G401 (cell line): ENCODE measurements around the gene OGFOD2. TPM values are rescaled to one million over a fixed set of nuclear protein-coding genes. Genes with fewer than 3 reads are reported as not detected.
"Not testable (repeated sequence)": the region's sequence is repeated elsewhere in the genome, so short reads cannot be mapped to it uniquely, and the experiment has no call there.

ENCODE experiments used
- DNase-seq: peaks from one replicate; pipeline ENCODE4 v3.0.0-alpha.2; 2015; ENCODE audit warnings: low spot score
- in situ Hi-C: cut with HindIII; loops from 2 replicates; pipeline ENCODE4 v1.10.0; 2016; ENCODE audit warnings: low sequenced_read_pairs, mixed read lengths
- total RNA-seq: library from RNA; depleted of rRNA; stranded (reverse); fragments of >200 nt; shearing (Covaris generic); gene quantifications from 2 replicates; pipeline ENCODE4 v1.2.3, GENCODE V29; 2014

The OGFOD2 gene
- total RNA-seq, 1 experiment from 2014 or later = 23.6 TPM

DNA sequence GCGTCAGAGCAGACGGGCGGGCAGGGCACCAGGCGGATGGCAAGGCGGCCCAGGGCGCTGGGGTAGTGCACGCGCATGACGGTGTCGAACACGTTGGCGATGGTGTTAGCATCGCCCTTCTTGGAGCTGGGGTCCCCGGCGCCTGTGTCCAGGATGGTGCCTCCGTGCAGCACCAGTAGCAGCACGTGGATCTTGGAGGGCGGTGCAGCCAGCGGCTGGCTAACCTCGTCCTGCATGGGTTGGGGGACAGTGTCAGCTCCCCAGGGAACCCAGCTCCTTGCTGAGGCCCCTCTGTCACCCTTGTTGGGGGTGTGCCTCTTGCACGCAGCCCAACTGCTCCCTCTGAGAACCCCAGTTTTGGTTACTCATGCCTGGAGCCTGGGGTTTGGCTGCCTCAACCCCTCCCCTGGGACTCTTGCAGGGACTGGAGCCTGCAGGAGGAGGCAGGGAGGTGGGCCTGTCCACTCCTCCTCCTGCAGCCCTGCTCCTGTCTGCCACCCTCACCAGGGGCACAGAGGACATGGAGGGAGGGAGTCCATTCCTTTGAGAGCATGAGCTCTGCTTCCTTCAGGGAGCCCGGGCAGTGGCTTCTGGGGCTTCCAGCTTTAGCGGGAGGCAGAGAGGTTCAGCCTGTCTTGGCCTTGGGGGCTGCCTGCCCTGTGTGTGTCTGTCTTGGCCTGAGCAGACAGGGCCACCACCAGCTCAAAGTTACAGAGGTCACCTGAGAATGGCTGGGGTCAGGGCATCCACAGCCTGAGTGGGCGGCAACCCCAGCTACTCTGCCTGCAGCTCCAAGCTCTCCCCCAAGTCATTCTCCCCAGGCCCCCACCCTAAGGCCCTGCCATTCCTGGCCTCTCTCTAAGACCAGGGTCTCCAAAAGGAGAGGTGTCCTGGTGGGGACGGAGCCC lies 22.6 kb downstream of the OGFOD2 start:
- in situ Hi-C loops = no loop called here

DNA sequence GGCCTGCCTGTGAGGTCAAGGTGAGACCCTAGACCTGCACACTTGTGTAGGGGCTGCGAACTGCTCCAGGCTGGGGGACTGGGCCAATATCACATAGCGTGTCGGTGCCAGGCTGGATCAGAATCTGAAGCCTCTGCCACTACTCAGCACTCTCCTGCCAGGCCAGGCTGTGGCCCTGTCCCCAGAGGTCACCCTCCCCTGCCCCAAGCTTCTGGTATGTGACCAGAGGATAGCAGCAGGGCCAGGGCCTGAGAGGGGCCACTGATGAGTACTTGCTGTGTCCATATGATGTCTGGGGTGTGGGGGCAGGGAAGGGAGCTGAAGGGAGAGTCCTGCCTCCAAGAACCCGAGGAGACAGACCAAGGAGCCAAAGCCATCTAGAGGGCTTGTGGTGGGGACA lies 23.3 kb downstream of the OGFOD2 start:
- DNase-seq = no peak
- in situ Hi-C loops = no loop called here

More for the DNA sequence above, 22.6 kb downstream of the OGFOD2 start:
- DNase-seq = no peak

DNA sequence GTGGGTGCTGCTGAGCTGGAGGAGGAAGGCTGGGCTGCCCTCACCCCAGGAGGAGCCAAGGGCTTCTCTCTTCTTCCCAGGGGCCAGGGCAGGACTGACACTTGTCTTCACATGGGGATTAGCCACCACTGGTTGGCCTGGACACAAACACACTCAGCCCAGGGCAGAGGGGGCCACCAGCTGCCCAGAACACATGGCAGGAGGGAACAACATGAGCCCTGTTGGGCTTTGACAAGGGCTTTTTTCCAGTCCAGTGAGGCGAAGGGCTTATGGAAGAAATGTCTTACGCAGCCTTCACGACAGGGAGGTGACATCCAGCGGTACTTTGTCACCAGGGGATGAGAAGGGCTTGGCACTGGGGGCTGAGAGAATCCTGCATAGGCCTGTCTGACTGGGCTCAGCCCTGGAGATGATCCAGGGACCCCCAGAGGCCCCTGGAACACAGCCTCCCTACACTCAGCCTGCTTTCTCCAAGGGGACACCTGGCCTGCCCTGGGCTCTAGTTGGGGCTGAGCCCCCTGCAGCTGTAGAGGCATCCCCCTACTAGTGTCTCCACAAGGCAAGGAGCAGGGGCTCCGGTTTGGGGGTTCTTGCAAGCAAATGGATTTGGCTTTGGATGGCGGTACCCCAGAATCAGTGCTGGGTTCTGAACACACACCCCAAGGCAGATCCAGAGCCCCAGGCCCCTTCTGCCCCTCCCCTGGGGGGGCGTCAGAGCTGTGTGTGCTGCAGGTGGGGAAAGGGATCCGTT lies 24.3 kb downstream of the OGFOD2 start:
- DNase-seq = no peak
- in situ Hi-C loops = no loop called here

DNA sequence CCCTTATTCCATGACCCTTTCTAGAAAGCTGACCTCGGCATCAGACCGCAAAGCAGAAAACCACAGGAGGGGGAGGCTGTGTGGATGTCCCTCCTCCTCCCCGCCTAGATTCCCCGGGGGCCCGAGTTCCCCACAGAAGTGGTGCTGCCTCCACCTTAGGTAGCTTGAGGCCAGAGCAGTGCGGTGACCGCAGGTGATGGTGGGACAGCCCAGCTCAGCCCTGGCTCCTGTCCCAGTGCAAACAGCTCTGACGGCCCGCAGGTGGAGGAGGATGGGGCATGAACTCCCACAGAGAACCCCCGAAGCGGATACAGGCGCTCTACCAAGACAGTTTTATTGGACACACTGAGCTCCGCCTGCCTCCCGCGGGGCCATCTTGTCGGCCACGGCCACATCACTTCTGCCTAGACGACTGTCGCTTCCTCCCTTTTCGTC lies 25.0 kb downstream of the OGFOD2 start:
- DNase-seq = no peak
- in situ Hi-C loops = no loop called here

DNA sequence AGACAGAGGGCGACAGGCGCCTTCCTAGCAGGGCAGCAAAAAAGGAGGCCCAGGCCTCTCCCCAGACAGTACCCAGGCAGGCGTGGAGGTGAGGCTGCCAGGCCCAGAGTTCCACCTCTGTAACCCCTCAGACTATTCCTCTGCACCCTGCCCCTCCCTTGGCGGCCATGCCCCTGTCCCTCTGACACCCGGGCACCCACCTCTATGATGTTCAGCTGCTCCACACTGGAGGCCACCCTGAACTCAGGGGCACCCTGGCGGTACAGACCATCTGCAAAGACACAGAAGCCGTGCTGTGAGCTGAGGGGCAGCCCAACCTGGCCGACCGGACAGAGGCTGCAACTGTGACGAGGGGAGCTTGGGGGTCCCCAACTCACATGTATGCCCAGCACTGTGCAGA lies 25.5 kb downstream of the OGFOD2 start:
- in situ Hi-C loops = no loop called here
- no peak for DNase-seq

DNA sequence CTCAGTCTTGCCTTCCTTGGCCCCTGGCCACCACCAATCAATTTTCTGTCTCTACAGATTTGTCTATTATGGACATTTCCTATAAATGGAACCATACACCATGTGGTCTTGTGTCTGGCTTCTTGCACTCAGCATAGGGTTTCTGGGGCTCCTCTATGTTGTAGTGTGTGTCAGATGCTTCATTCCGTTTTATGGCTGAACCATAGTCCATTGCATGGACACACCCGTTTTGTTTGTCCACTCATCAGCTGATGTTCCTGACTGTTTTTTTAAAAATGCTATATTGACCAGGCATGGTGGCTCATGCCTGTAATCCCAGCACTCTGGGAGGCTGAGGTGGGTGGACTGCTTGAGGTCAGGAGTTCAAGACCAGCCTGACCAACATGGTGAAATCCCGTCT lies 26.4 kb downstream of the OGFOD2 start:
- no peak for DNase-seq
- in situ Hi-C loops = no loop called here

DNA sequence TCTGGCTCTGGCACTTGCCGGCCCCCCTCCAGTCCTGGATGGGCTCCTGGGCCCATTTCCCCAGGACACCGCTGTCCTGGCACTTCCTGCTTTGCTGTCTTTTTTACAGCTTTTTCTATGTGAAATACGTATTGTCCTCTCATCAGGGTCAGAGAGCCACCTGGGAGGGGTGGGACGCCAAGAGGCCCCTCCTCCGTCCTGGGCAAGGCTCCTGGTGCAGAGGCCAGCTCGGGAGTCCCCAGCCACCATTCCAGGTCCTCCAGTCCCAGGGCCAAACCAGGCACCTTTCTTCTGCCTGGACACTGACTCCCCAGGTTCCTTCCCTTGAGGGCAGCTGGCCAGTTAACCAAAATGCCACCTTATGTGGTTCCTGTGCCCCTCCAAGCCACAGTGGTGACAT lies 28.2 kb downstream of the OGFOD2 start:
- in situ Hi-C loops = no loop called here
- DNase-seq = no peak

DNA sequence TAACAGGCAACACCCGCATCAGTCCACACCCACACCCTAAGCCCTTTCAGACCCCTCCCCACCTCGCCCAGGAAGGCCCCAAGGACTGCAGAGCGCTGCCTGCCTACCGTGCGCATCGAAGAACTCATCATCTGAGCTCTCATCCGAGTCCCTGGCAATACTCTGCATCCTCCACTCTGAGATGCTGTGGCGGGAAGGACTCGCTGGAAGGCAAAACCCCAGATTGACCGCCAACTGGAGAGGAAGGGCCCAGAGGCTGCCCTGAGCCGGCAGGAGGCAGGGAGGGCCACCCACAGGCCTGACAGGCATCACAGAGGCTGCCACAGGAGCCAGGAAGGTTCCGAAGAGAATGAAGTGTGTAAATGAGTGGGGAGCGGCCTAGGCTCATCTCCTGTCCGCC lies 29.2 kb downstream of the OGFOD2 start:
- in situ Hi-C loops = no loop called here
- no peak for DNase-seq

DNA sequence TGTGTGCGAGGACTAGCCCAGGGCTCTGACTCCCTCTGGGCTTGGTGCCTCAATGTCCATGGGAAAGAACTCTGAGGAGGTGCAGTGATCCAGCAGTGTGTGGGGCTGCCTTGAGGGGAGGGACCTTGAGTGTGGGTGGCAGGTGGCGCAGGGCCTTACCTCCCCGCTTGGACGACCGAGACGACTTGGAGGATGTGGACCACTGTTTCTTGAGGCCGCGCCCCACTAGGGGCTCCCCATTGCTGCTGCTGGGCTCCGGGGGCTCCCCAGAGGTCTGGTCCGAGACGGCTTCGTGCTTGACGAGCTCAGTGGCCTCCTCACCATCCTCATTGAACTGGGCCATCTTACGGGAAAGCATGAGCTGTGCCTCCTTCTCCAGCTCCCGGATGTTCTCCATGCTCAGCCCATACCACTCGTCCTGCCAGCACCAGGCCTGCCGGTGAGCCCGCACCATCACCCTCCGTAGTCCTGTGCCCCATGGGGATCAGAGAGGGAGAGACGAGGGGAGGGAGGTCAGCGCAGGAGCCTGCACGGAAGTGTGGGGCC lies 30.1 kb downstream of the OGFOD2 start:
- in situ Hi-C loops = no loop called here
- DNase-seq = no peak

DNA sequence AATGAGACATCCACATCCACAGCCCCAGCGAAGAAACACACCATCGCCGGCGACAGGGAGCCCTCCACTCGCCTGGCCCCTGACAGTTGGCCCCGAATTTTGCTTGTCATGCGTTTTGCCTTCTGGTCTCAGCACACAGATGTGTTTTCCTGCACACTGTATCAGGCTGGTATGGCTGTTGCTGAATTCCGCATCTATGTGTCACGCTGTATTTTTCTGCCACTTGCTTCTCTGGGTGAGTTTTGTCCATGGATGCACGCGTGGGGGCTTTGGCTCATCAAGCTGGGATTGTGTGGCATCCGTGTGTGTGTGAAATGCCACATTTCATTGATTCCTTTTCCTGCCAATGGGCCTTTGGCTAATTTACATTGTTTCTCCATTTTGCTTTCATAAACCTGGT lies 31.9 kb downstream of the OGFOD2 start:
- in situ Hi-C loops = no loop called here
- no peak for DNase-seq

DNA sequence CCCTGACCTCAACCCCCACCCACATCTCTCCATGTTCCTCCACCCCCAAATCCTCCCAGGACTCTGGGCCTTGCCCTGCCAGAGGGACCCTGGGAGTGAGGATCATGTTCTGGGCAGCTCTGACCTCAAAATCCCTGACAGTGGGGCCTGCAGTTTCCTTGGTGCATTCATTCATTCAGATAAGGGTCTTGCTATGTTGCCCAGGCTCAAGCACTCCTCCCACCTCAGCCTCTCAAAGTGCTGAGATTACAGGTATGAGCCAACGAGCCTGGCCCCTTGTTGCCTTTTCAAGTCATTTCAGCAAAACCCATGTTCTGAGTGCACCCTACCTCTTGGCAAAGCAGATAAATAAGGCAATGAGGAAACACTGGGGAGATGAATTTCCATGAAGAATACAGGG lies 35.1 kb downstream of the OGFOD2 start:
- in situ Hi-C loops = no loop called here
- no peak for DNase-seq

DNA sequence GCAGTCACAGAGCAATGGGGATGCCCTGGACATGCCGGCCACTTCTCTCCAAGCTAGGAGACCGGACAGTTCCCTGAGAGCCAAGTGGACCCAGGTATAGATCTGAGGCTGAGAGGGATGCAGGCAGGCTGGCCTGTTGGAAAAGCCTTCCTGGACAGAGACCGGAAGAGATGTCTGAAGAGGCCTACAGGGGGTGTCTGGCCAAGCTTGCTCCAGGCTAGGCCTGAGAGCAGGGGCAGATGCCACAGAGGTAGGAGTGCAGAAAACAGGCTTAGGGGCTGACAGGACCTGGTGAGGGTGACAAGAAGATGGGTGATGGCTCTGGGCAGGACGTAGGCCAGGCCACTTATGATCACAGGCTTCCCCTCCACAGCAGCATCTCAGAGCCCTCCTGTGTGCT lies 35.6 kb downstream of the OGFOD2 start:
- in situ Hi-C loops = no loop called here
- DNase-seq = no peak

DNA sequence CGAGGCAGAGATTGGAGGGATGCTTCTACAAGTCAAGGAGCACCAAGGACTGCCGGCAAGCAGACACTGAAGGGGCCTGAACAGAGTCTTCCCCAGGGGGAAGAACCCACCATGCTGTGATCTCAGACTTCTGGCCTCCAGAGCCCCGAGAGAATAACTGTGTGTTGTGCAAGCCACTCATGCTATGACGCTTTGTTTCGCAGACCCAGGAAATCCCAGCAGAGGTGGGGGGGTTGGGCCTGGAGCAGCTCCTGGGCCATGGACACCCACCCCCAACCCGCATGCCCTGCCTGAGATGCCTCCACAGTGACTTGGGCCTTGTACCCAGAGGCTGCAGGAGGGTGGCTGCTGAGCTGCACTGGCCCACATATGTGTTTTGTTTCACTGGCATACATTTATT lies 36.7 kb downstream of the OGFOD2 start:
- in situ Hi-C loops = no loop called here
- no peak for DNase-seq

DNA sequence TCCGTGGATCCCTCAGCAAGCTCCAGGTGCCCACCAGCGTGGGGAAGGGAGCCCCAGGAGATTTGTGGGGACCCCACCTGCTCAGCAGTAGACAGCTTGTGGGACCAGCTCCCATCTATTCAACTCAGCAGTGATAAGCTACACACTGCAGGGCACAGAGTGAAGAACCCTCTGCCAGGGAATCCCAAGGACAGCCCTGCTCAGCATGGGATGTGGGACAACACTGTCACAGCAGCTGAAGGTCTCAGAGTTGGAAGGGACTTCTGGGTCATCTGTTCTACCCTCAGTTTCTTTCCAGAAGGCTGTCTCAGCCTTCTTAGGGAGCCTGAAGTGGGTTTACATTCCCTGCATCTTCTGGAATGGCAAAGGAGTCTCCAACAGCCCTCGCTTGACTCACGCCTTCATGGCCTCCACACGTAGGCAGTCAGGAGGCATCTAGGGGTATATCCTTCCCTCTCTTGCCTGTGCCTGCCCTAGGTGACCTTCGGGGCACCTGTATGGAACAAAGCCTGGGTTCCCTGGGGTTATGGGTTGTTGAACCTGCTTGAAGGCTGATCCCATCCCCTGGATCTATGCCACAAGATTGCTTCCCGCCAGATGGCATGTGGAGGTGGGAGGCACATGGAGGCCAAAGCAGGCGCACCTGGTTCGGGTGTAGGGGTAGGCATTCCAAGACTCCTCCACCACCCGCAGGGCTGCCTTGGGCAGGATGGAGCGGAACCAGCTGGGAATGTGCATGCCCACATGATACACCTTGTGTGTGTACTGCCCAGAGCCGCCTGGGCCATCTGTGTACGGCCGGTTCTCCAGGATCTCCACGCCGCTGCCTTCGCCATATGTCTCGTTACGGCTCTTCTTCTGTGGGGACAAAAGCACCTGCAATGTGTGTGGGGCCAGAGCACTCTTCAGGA lies 38.4 kb downstream of the OGFOD2 start:
- in situ Hi-C loops = no loop called here
- DNase-seq = peak; percentile 94

DNA sequence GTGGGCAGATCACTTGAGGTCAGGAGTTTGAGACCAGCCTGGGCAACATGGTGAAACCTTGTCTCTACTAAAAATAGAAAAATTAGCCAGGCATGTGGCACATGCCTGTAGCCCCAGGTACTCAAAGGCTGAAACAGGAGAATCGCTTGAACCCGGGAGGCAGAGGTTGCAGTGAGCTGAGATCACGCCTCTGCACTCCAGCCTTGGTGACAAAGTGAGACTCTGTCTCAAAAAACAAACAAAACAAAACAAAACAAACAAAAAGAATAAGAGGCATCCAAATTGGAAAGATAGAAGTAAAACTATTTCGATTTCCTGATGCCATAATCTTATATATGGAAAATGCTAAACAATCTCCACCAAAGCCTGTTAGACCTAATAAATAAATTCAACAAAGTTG lies 39.4 kb downstream of the OGFOD2 start:
- in situ Hi-C loops, DNase-seq: not testable (repeated sequence)

DNA sequence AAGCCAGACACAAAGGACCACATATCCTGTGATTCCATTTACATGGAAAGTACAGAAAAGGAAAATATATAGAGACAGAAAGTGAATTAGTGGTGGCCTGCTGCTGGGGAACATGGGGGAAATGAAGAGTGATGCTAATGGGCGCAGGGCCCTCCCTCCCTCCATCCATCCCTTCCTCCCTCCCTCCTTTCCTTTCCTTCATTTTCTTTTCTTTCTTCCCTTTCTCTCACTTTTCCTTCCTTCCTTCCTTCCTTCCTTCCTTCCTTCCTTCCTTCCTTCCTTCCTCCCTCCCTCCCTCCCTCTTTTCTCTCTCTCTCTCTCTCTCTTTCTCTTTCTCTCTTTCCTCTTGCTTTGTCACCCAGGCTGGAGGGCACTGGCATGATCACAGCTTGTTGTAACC lies 42.7 kb downstream of the OGFOD2 start:
- DNase-seq = no peak
- in situ Hi-C loops = no loop called here

DNA sequence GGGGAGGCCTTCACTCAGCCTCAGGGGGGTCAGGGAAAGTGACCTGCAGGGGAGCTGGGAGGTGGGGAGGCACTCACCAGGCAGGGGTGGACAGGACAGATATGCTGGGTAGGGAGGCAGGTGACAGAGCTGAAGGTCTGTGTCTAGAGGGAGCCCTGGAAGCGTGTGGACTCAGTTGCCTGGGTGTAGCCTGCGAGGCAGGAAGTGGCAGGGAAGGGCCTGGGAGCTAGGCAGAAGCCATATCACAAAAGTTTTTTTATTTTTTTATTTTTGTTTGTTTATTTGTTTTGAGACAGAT lies 44.7 kb downstream of the OGFOD2 start:
- no peak for DNase-seq
- in situ Hi-C loops = no loop called here

DNA sequence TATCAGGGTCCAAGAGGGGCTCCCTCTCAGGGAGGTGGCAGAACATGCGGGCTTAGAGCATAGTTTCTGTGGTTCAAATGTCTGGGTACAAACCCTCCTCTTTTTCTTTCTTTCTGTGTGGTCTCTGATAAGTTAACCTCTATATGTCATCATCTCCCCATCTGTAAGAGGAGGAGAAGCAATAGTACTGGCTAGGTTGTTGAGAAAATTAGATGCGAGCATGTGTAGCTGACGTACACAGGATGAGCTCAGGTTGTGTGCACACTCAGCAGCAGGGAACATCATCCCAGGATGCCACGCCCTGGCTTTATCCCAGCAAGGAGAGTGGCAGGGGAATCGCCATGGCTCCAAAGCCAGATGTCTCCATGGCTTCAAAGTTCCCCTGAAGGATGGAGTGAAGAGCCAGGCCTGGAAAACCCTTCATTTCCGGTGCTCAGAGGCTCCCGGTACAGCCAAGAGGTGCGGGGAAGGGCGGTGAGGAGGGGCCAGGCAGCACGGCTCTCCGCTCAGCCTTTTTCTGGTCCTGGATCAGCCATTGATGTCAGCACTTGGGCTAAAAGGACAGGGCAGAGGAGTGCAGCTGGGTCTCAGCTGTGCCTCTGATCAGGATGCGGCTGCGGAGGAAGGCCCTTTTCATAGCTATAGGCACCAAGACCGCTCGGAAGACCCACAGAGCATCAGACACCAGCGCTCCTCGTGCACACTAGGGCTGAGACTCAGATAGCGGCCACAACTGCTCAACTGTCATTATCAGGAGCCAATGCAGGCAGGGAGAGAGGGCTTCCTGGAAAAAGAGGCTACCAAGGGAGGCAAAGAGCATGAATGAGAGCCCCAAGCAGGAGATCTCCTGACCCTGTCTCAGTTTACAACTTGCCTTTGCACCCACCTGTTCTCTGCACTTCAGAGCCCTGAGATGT lies 46.9 kb downstream of the OGFOD2 start:
- in situ Hi-C loops = no loop called here
- no peak for DNase-seq
